HG03064 (cell line): ENCODE data around the gene PREX1.

Experiments used
- ATAC-seq: cut with Tn5 transposase; IDR thresholded peaks from one replicate; pipeline ENCODE4 v1.9.1; 2021; ENCODE audit warnings: low read depth; ENCODE audit not compliant: unreplicated experiment

The PREX1 gene

GRCh38 chr20:48616481-48616880, 211.3 kb downstream of the PREX1 start:
- no peak for ATAC-seq

DNA sequence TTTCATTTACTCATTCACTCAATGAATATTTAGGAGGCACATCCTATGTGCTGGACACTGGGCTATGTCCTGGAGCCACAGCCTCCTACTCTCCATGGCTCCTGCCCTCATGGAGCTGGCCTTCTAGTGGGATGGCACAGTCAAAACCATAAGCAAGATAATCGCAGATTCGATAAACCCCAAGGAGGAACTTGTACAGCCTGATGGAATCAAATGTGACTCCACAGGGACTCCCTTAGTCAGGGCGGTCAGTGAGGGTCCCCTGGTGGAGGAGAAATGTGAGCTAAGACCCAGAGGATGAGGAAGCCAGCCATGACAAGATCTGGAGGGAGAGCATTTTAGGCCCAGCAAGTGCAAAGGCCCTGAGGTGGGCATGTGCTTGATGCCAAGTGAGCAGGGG, 211.9 kb downstream of the PREX1 start:
- no peak for ATAC-seq

GRCh38 chr20:48614593-48615274, 213.1 kb downstream of the PREX1 start:
- ATAC-seq: no peak

GRCh38 chr20:48613926-48614325, 213.9 kb downstream of the PREX1 start:
- no peak for ATAC-seq

DNA sequence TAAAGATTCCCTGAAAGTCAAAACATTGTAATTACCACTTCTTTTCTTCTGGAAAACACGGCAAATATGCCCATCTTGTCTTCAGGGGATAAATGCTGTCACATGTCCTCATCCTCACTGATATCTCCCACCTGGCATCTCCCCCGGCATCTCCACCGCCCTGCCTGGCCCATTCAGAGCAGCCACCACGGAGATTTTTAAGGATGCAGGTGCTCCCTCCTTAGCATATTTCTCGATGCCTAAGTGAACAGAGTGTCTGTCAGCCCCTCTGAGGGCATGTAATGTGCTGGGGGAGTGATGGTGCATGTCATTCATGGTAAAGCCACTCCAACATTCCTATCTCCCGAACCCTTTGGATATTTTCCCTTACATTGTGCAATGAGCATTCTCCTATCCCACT, 215.5 kb downstream of the PREX1 start:
- ATAC-seq: no peak

DNA sequence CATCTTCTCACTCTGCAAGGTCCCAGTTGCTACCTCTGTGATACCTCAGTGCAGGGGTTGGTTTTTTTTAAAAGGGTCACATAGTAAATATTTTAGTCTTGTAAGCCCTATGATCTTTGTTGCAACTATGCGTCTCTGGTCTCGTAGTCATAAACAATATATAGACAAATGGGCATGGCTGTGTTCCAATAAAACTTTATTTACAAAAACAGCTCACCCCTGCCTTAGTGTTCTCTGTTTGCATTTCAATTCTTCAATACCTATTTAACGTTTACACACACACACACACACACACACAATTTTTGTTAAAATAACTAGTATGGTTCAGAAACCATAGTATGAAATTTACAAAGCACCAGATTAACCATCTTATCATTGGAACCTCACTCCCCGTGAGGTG, 216.8 kb downstream of the PREX1 start:
- no peak for ATAC-seq

- ATAC-seq: no peak
Observed at GRCh38 chr20:48609491-48609978, 218.3 kb downstream of the PREX1 start.

DNA sequence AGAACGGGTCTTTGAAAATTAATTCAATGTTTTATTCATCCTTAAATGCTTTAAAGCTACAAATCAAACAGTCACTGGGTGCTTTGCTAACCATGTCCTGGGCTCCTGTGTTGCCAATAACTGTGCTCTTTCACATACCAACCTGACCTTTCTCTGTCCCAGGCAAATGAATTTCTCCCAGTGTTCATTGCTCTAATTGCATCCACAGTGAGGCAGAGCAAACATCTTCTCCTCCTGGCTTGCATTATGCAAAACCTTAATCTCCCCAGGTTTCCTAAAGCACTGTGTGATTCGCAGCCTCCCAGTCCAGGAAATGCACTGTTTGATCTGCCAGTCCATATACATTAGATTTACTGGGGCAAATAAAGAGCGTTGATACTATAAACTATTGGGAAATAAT, 219.0 kb downstream of the PREX1 start:
- ATAC-seq: no peak

DNA sequence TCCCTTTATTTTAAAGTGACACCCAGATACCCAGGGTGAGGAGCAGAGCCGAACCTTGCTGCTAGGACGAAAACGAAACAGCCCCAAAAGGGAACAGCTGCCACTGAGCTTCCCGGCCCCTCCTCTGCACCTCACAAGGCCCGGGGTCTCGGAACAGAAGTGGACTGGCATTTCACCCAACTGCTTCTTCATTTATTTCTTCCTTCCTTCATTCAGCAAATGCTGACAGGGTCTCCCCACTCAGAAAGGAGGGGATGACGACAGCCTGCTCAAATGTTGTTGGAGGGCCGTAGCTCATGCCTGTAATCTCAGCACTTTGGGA, 220.3 kb downstream of the PREX1 start:
- no peak for ATAC-seq

- ATAC-seq: no peak
Observed at GRCh38 chr20:48606841-48607543, 220.8 kb downstream of the PREX1 start.

DNA sequence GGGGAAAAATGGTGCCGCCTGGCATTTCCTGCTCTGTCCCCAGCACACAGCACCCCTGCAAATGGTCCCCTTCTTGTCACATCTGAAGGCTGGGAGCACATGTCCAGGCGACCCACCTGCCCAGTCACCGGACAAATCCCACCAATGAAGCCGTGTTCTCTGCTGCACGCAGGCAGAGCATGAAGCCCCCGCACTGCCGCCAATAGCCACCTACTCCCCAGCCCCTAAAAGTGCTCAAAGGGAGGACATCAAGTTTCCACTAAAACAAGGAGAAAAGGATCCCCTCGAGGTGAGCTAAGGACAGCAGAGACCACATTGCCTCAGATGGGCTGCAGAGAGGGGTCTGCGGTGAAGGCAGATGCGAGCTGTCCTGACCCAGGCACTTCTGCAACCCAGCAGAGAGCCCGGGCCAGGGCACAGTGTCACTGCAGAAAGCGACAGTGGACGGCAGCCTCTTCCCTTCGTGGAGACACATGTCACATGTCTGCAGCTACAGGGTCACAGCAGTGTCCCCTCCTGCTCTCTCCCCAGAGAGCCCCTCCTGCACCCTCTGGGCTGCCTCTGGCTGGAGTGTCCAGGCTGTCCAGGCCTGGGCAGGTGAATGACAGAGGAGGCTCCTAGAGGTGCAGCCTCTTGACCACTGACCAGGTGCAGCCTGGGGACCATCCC, 221.5 kb downstream of the PREX1 start:
- ATAC-seq: no peak

GRCh38 chr20:48605364-48606171, 222.2 kb downstream of the PREX1 start:
- no peak for ATAC-seq

GRCh38 chr20:48604936-48605335, 222.9 kb downstream of the PREX1 start:
- no peak for ATAC-seq

- no peak for ATAC-seq
Observed at GRCh38 chr20:48604426-48604825, 223.4 kb downstream of the PREX1 start.

- no peak for ATAC-seq
Observed at GRCh38 chr20:48603819-48604405, 223.9 kb downstream of the PREX1 start.

DNA sequence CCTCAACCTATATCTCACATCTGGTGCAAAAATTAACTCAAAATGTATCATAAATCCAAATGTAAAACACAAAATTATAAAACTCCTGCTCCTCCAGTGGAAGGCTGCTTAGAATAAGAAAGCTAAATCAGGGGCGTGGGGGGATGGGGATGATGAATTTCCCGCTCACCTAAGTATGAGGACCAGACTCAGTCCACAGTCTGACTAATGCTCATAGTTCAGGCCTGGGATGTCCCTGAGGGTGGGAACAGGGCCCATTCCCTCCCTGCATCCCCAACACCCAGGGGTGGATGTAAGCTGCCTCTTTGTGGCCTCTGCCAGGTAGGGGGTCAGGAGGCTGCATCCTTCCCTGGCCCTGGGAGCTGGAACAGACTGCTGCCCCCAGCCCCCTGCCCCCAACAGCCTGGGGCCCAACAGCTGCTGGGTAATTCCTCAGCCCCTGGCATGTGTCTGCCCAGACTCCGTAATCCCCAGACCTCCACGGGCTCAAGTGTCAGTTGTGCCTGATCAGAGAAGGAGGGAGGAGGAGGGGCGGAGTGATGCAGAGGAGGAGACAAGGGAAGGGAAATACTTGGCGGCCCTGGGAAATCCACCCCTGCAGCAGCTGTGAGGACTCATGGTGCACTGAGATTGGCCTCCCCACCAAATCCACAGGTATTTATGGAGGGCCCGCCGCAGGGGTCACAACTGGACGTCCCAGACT, 224.5 kb downstream of the PREX1 start:
- ATAC-seq: no peak

GRCh38 chr20:48601798-48602197, 226.0 kb downstream of the PREX1 start:
- no peak for ATAC-seq

DNA sequence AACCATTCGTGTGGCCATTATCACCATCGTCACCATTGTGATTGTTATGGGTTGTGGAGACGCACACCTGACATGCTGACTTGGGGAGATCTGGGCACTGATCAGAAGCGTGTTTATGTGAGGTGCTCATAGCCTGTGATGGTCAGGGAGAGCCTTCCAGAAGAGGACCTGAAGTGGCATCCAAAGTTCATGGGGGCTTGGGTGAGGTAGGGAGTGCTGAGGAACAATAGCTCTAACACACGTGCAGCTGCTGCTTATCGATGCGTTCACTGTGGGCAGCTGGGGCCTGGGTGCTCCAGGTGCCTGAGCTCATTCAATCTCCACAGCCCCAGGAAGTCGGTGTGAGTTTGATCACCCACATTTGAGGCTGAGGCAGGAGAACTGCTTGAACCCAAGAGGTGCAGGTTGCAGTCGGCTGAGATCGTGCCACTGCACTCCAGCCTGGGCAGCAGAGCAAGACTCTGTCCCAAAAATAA, 227.3 kb downstream of the PREX1 start:
- ATAC-seq: no peak

DNA sequence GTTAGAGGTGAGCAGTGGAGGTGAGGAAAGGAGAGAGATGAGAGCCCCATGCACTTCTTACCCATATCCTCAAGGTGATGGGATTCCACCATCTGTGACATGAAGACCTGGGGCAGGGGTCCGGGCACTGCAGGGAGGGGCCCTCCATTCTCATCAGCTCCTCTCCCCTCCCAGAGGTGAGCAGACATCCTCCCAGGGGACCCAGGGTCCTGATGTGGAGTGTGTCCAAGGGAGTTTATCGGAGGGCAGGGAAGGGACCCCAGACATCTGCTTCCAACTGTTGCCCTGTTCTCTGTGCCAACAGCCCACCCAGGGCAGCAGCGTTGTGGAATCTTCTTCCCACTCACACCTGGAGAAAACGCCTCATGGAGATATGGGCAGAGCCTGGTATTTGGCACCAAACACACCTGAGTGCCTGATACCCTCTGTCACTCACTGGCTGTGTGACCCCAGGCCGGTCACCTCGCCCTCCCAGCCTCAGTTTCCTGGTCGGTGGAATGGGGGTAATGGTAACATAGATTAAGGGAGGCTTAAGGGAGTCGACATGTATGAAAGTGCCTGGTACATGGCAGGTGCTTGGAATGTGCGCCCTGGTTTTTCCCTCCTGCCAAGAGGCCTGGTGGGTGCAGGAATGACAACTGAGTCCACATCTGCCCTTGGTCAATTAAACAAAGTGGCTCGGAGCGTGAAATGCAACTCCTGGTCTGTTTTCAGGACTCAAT, 227.9 kb downstream of the PREX1 start:
- no peak for ATAC-seq
